Activated CD4-positive, alpha-beta T cell treated with anti-CD3 and anti-CD28 coated beads, Interleukin-2, amount 50 U/mL, for 24 hours (primary cell): ENCODE results near the gene RNF224.

Source experiments
- DNase-seq, 2 donors: peaks; one replicate each; pipeline ENCODE4 v3.0.0-alpha.2; 2020; ENCODE audit warnings: low read depth in 1 of 2, low spot score in 1 of 2

Gene RNF224

GRCh38 chr9:137191691-137192447 is 35.4 kb upstream of the RNF224 start:
- no peak for DNase-seq

DNA sequence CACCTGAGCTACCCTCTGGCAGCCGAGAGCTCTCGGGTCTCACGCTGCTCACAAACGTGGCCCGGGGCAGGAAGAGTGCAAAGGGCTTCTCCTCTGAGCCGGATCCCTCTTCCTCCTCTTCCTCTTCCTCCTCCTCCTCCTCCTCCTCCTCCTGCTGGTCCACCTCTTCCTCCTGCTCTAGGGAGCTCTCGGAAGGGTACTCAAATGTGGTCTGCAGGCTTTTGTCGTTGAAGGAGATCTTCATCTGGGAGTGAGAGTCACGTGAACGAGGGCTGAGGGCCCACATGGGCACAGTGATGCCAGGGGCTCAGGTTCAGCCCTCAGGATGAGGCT is 34.9 kb upstream of the RNF224 start:
- no peak for DNase-seq

GRCh38 chr9:137192859-137193258 is 34.4 kb upstream of the RNF224 start:
- no peak for DNase-seq

GRCh38 chr9:137193771-137194170 is 33.5 kb upstream of the RNF224 start:
- DNase-seq, result no peak

DNA sequence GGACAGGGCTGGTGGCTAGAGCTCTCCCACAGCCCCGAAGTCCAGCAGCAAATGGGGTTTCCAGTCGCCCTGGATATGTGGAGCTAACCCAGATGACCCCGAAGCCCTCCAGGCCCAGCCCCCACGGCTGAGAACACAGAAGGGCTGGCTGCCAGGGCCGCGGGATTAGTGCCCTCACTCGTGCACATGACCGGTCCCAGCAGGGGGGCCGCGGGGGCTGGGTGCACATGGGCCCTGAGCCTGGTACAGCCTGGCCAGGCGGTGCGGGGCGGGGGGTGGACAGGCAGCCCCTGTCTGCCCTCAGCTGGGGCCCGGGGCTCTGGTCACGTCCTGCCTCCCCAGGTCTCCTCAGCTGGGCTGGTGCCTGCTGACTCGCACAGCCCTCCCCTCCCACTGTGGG is 32.9 kb upstream of the RNF224 start:
- DNase-seq, result no peak

- no peak for DNase-seq
These were observed 32.4 kb upstream of the RNF224 start for GRCh38 chr9:137194909-137195308.

- no peak for DNase-seq
These were observed 31.6 kb upstream of the RNF224 start for GRCh38 chr9:137195525-137196220.

GRCh38 chr9:137198051-137198901 is 29.0 kb upstream of the RNF224 start:
- DNase-seq, result no peak

- no peak for DNase-seq
These were observed 28.4 kb upstream of the RNF224 start for GRCh38 chr9:137198902-137199283.

DNA sequence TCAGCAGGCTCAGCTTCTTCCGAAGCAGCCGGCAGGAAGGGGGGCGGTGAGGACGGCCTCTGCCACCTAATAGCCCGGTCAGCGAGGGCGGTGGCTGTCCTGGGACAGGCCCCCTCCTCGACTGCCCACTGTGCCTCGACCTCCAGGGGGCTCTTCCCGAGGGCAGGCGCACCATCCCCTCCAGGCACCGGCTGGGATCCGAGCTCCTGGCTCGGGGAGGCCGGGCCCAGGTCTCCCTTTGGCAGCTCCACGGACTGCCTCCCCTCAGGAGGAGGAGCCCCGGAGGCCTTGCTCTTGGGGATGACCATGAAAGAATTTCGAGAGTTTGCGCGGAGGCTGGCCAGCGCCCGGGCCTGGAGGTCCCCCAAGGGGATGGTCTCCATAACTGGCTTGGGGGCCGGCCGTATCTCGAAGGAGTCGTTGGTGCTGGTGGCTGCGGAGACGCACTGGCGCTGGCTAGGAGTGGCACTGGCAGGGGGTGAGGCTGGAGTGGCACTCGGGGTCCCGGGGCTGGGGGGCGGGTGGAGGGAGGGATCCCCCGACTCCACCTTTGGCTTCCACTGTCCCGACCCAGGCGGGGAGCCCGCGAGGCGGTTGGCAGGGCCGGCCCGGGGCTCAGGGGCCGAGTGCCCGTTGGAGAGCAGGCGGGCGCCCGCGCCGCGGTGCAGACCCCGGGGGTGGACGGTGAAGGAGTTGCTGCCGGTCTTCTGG is 27.7 kb upstream of the RNF224 start:
- no peak for DNase-seq

- DNase-seq, result peak; percentile 88 to 99
These were observed 26.7 kb upstream of the RNF224 start, which contains the start of gene TPRN for GRCh38 chr9:137200311-137201204. TSS of gene TPRN (minus strand) at chr9:137200741. CDS start at chr9:137200711, 30 bp downstream.

DNA sequence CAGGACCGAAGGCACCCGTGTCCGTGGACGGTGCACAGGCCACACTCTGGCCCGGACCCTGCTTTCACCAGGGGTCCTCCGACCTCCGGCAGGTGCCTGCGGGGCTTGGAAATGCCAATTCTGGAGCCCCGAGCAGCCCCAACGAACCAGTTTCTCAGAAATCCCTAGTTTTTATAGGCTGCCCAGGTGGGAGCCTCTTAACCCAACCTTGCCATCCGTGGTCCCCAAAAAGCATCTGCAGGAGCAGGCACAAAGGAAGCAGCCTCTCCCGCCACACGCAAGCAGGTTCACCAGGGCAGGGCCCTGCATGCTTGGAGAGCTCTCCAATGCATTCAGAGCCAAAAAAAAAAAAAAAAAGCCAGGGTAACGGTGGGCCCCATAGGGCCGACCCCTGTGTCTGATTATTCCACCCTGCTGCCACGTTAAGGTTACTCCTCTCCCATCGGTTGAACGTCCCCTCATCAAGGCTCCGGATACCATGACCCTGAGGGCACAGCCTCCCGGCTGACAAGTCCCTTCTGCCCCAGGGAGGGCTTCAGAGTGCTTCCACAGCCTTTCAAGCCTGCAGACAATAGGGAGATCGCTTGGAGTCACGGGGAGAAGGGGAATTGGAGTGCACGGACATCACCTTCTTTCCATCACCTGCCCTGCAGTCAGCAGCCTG is 26.0 kb upstream of the RNF224 start:
- DNase-seq, result no peak

DNA sequence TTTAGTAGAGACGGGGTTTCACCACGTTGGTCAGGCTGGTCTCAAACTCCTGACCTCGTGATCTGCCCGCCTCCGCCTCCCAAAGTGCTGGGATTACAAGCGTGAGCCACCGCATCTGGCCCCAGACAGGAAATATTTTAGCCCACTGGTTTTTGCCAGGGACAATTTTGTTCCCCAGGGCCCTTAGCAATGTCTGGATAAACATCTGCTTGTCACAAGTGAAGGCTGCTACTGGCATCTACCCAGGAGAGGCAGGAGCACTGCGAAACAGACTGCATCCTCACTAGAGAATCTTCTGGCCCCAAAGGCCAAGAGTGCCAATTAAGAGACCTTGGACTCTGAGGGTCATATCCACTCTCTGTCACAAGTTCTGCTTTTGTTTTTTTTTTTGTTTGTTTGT is 24.3 kb upstream of the RNF224 start:
- no peak for DNase-seq

DNA sequence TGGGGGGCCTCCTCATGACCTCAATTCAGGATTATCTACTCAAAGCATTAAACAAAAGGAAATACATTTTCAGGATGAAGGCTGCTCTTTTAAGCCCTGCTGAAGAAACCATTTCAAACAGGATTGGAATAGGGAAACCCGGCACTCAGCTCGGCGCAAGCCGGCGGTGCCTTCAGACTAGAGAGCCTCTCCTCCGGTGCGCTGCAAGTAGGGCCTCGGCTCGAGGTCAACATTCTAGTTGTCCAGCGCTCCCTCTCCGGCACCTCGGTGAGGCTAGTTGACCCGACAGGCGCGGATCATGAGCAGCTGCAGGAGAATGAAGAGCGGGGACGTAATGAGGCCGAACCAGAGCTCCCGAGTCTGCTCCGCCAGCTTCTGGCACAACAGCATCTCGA is 22.6 kb upstream of the RNF224 start:
- DNase-seq, result no peak

GRCh38 chr9:137205126-137206069 is 21.9 kb upstream of the RNF224 start, which contains the start of the genes NDOR1 and TMEM203:
TSS of gene NDOR1 (plus strand) at chr9:137205700. CDS start at chr9:137205778, 78 bp downstream.
TSS of gene TMEM203 (minus strand) at chr9:137205648. CDS start at chr9:137205414, 234 bp downstream.
- peak; percentile 92 to 93 for DNase-seq

DNA sequence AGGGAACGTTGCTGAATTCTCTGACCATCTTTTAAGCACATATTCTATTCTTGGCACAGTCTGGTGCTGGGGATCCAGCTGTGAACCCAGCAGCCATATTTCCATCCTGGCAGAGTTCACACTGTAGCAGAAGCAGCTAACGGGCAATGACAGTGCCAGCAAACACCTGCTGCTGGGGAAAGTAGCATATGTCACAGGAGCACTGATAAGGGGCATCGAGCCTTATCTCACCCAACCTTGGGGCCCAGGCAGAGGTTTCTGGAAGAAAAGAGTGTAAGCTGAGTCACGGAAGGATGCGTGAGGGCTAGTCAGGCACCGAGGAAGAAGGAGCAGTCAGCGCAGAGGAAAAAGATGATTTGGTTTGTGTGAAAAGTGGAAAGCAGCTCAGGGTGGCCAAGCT is 20.7 kb upstream of the RNF224 start:
- DNase-seq, result no peak

DNA sequence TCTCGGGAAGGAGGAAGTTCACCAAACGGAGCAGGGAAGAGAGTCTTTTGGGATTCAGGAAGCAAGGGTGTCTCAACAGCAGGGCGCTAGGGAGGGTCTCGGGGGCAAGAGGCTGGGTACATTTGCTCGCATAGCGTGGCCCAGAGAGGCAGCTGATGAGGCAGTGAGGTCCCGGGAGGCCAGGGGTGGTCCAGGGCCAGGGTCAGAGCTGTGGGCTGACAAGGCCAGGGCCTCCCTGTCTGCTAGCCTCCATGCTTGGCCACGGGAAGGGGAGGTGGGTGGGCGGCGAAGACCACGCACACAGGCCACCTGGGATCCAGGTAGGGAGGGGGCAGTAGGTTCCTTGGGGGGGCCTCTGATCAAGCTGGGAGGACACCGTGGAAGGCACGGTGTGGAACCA is 15.8 kb upstream of the RNF224 start:
- no peak for DNase-seq

- no peak for DNase-seq
These were observed 14.8 kb upstream of the RNF224 start for GRCh38 chr9:137212520-137212919.
